Kidney glomerular epithelial cell (primary cell): ENCODE data around the gene LTBR.

Experiments
- DNase-seq: peaks from one replicate; lab custom pipeline; 2025; lab: John Stamatoyannopoulos, UW

Gene LTBR

DNA sequence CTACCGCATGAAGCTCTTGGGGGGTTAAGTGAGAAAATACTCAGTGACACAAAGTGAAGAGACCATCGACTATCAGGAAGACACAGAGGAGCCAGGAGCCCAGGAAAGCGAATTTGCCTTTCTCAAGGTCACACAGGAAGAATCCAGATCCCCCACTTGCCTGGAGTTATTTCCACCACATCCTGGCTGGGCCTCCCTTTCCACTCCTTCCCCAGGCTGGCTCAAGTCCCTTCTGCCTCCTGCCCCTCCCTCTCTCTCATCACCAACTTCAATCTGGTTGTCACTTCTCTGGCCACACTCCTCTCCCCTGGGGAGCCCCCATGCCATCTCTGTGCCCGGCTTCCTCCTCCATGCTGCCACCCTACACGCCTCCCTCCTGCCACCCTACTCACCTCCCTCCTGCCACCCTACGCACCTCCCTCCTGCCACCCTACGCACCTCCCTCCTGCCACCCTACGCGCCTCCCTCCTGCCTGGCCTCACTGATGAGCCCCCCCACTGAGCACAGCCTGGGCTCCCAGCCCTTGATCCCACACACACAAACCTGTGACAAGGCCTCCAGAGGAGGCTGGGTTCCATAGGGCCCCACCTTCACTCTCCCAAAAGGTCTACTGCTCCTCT lies 14.9 kb upstream of the LTBR start:
- DNase-seq: no peak

DNA sequence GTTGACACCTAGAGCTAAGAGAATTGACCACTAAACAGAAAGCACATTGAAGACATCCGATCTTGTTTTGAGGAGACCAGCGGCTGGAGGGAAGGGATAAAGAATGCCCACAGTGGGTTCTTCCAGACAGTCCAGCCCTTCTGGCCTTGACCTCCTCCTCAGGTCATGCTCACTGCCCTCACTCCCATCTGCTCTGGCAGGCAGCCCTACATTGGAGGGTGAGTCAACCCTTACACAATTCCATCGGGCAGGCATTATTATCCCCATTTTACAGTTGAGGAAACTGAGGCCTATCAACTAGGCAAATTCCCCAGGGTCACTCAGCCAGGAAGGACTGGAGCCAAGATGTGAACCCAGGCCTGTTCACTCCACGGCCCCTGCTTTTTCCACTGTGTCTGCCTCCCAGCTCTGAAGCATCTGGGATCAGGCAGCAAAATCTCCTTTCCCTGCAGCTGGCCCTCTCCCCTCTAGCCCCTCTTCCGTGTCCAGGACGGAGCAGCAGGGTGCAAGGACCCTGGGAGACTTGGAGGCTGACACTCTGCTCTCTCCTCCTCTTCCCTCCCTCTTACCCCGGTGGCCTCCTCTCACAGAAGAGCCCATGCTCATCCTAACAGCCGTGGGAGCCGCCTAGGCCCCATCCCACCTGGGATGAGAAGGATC lies 13.9 kb upstream of the LTBR start:
- no peak for DNase-seq

DNA sequence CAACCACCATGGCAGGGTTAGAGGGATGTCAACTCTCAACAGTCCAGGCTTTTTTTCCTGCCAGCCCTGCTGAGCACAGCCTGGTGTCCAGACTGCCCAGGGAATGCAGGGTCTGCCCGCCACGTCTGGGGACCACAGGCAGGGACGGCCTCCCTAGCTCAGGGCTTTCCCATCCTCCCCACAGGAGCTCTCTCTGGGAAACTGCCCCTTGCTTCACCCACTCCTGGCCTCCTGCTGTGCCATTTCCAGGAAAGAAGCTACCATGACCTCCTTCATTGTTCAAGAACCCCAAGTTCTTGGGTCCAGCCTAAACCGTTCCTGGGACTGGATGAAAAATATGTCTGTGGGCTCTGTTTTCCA lies 13.4 kb upstream of the LTBR start:
- no peak for DNase-seq

DNA sequence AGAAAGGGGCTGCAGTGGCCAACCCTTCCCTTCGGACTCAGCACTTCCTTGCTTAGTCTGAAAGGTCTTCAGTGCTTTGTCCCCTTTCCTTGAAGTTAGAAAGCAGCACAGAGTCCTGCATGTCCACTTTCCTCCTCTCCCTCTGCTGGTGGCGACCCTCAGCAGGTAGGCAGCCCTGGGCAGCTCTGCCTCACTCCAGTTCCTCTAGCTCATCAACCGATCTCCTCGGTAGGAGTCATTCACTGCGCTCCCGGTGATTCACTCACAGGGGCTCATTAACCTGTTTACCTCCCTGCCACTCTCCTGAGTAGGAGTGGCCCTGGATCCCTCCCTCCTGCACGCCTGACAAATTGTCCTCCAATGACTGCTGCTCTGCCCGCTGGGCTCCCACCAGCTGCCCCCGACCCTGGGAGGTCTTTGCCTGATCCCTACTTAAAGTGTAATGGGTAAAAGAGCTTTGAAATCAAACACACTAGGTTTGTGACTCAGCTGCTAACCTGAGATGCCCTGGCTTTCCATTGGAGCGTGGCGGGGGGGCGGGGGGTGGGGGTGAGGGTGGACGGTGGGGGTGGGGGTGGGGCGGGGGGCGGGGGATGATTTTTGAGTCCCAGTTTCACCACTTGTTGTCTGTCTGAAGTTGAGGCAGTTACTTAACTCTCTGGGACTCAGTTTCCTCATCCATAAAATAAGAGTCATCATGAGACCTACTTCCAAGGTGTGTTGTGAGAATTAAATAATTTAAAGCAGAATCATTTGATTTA lies 12.8 kb upstream of the LTBR start:
- DNase-seq: peak; percentile 97

DNA sequence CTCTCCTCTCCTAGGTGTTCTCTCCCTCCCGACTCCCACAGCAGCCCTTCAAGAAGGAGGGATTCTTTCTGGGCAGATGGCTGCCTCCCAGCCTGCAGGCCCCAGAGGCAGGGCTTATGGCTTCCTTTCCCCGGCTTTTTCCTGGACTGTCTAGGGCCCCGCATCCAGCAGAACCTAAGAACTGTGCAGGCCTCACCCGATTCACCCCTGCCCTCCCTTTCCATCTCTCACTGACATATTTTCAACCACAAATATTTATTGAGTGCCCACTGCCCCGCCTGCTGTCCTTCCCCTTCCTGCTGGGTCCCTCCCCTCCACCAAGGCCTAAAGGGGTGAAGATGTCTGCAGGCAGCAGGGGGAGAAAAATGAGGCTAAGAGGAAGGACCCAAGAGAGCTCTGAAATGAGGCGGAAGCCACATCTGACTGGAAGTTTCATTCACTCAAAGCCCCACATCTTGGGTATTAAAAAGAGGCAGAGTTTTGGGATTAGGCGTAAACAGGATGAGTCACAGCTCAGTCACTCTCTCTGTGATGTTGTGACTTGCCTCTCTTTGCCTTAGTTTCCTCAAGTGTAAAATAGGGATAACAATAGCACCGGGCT lies 11.5 kb upstream of the LTBR start:
- peak; percentile 64 for DNase-seq

DNA sequence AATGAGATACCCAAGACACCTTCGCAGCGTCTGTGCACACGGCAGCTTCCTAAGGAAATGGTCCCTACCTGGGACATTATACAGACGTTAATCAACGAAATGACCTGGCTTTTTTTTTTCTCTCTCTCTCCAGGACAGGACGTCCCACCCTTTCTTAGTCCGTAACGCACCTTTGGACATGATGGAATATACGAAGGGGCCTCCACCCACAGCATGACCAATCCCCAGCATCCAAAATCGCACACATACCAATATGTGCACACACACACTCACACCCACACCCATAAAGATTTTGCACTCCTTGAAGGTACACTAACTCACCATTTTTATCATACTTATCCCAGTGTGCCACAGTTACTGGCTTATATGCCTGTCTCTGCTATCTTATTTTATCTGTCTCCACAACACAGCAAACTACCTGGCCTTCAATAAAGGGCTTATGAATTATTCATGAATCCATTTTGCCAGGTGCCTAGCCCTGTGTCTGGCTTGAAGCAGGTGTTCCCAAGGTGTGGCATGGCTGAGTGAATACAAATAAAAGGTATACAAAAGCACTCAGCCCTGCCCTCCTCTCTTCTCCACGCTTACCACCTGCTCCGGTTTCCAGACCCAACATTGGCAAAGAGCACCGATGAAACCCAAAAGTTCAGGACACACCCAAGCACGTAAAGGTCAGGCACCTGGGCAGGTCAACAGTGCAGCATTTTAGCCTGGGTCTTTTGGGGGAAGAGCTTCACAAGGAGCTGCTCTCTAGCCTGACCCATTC lies 10.8 kb upstream of the LTBR start:
- no peak for DNase-seq

DNA sequence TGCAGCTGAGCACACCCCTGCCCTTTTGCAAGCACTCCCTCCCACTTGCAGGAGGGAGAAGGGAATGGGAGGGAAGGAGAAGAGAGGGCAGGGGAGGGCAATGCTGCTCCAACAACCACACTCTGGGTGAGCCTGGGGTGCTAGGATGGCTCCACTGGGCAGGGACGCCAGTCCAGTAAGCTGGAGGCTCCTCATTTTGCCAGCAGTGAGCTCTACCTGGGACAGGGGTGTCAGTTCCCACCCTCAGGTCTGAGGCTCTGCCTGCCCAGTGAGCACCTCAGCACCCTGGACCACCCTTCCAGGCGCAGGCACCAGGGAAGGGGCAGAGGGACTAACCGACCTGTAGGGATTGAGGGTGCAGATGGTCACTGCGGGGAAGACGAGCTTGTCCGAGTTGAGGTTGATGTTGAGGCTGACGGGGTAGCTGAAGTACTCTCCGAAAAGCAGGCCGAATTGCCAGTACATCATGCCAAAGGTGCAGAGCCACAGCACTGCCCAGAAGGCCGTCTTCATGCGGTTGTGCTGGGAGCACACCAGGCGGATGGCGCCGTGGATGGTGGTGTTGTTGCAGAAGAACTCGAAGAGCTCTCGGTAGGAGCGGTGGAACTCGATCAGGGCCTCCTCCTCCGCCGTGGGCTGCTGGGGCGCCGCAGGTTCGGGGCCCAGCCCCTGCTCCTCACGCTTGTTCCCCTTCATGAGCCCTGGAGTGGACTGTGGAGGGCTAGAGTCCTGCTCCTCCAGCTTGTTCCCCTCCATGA lies 9.8 kb upstream of the LTBR start:
- DNase-seq: no peak

DNA sequence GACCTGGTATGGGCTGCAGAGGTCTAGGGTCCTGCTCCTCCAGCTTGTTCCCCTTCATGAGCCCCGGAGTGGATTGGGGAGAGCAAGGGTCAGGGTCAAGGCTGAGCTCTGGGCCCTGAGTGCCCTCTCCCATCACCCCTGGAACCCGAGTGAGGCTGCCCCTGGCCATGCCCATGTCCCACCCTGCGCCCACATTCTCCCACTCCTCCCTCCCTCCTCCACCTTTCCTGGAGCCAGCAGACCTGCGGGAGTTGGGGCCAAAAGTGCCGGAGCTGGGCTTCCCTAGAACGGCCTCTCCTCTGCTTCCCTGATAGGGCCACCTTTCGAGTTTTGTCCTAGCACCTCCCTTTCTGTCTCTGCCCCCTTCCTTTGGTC lies 9.2 kb upstream of the LTBR start:
- no peak for DNase-seq

DNA sequence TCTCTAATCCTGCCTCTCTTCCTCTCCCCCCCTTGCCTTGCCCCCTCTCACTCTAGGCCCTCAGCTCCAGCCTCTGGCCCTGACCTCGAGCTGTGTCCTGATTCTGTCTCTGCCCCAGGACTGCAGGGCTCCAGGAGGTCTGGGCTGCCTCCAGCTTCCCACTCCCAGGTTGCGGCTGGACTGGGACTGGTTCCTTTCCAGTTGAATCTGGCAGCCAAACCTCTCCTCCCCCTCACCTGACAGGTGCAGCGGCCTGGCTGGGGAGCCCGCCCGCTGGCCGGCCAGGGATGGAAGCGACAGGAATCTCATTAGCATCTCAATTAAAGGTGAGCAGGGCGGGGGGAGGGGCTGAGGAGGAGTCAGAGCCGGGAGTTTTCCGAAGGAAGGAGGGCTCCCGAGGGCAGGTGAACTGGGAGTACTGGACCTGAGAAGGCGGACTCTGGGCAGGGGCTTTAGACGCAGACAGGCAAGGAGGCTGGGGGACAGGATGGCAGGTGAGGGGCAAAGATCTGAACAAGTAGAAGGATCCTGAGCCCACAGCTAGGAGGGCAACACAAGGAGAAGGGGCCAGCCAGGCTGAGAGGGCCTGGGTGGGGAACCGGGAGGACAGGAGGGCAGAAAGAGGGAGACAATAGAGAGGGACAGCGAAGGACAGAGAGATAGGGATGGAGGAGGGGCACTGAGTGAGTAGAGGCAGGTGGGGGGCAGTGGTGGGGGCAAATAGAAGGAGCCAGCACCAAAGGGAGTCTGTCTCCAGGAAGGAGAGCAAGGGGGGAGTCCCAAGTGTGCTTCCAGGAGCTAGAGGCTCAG lies 8.5 kb upstream of the LTBR start, which contains the start of gene SCNN1A:
Gene SCNN1A, minus strand, starts transcription at position 295 of the 810 bp plus-strand sequence. CDS start 780 bp downstream, outside the sequence.
- no peak for DNase-seq

DNA sequence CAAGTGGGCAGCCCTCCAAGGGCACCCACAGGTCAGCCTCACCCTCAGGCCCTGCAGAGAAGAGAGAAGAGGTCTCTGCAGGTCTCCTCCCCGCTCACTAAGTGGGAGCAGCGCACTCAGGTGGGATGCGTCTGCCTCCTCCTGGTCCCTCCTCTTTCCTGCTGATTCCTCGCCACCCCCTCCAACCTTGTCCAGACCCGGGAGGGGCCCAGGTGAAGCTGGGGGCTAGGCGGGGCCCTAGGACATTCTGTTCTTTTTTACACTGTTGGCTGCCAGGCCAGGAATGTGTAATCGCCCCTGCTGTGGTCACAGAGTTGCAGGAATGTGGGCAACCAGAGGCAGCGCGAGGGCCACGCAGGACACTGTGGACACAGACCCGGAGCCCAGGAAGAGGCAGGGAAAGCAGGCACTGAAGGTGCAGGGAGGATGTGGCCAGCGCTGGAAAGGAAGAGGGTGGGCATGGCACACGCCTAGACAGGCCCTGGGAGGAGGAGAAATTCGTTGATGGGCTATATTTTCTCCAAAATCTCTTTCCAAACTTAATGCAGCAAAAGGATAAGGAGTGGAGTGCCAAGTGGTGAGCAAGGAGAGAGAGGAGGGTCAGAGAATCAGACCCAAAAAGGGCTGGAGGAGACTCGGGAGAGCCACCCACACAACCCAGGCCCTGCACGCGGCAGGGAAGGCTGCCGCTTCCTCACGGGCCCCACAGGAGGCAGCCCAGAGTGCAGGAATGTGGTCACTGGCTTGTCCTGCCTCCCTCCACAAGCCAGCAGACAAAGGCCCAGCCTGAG lies 7.7 kb upstream of the LTBR start:
- DNase-seq: no peak

DNA sequence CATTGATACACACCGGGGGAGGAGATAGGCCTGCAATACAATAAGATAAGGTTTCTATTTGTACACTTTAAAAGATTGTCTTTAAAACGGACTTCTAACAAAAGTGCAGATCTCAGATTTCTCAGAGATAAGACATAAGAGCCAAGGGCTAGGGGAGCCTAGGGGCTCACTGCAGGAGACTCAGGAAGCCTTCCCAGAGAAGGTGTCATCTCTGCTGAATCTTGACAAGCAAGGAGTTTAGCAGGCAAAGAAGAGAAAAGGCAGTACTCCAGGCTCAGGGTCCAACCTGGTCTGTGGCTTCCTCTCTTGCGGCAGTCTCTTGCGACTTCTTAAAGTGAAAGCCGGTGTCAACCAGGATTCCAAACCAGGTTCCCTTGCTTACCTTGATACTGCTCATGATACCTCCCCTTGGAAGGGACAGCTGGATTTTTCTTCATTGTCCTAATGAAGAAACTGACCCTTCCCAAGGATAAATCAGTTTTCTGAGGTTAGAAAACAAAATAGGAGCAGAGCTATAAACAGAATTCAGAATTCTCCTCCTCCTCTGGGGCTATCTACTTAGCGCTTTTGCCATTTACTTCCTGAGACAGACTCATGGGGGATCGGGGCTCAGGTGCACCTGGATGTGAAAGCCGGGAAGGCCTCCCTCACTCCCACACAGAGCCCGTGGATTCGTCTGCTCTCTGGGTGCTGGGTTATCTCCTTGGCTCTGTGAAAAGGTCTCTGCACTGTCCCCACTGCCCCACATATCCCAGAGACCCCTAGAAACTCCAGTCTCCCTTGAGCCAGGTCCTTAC lies 6.9 kb upstream of the LTBR start:
- DNase-seq: no peak

DNA sequence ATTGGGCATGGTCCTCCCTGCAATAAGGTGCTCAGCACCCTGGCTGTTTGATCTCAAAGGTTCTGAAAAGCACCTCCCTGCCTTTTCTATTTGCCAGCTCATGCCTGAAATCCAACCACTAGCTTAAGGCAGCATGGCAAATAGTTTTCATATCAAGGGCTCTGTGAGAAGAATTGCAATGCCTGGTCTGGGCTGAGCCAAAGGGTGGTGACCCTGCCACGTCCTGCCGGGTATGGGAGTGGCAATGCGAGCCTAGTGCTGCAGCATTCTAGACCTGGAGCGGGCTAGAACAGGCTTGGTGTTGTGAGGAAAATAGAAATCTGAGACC lies 6.3 kb upstream of the LTBR start:
- peak; percentile 19 for DNase-seq

DNA sequence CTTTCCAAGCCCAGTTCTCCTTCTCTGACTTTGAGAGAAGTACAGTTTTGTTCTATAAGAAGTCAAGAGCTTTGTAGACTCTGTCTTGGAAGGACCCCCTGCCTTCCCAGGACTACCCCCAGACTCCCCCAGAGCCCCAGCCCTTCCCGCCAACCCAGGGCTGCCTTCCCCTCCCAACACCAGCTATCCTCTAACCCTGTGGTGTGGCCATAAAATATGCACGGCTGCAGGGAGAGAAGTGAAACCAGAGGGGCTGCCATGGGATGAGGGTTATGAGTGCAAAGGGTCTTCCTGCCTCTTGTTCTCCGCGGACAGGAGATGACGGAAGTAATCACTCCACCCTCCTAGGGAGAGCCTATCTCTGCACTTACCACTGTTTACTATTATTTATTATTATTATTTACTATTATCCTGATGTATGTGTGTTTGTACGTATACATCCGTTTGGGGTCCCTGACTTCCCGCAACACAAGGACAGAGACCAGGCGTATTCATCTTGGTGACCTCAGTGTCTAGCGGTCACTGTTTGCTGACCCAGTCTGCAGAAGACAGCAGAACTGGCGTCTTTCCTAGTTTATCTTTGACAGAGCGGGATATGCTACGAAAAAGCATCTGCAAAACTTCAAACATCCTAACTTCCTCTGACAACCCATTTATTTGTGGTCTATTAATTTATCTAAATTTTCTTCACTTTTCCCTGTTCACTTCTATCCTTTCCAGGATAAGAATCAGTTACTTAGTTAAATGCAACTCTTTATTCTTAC lies 5.1 kb upstream of the LTBR start:
- DNase-seq: no peak

DNA sequence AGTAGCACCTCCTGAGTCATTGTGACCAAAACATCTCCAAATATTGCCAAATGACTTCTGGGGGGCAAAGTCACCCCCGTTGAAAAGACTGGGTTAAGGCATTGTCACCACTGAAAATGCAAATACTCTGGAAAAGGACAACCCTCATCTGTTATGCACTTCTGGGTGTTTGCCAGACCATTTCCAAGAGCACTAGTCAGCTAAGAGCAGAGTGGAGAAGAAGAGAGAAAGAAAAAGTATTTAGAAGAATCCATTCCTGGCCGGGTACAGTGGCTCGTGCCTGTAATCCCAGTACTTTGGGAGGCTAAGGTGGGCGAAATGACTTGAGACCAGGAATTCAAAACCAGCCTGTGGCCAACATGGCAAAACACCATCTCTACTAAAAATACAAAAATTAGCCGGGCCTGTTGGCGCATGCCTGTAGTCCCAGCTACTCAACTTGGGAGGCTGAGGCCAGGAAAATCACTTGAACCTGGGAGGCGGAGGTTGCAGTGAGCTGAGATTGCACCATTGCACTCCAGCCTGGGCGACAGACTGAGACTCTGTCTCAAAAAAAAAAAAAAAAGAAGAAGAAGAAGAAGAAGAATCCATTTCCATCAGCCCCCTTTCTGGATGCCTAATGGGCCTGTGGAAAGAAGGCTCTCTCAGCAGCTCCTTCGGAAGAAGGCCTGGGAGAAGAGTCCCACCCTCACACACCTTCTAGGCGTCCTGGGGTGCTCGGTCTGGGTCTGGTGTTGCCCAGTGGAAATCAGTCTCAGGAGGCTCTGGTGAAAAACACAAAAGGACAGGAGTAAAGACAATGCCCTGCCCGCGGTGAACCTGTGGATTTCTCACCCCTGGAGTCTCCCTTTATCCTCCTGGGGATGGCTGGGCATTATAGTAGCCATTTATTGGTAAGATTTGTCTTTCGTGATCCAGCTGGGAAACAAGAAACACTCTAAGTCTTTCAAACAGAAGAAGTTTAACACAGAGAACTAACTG lies 3.5 kb upstream of the LTBR start:
- no peak for DNase-seq

DNA sequence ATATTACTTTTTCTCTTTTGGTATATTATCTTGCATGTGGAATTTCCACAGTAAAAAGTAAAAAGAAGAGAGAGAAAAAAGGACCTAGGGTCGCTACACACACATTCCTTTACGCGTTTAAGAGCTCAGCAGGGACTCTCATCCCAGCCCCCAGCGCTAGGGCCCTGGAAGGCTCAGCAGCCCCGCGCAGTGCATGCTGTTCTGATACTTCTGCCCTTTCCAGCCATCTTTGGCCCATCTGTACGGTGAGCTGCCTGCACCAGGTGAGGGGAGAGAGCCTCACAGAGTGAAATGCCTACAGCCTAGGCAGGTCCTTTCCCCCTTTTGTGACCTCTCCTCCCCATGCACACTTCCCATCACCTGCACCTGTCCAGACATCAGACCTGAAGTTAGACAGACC lies 1.6 kb upstream of the LTBR start:
- DNase-seq: no peak

DNA sequence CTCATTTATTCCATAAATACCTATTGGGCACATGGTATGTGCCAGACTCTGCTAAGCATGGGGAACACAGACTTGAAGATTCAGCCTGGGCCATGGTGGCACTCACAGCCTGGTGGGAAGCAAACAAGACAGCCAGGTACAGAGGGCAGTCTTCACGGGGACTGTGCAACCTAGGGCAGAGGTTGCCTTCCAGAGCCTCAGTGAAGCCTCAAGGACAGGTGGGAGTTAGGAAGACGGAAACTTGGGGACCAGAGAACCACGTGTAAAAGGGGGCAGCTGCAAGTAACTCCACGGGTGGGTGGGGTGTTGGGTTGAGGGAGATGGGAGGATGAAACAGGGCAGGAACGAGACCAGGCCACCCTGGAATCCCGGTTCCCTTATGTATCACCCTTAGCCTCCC lies 980 bp upstream of the LTBR start:
- DNase-seq: no peak
